ENCODE data around the gene AHCYL2. TPM values are rescaled to one million over a fixed set of nuclear protein-coding genes. Genes with fewer than 3 reads are reported as not detected.
A peak's percentile ranks its signal among the peaks of the same experiment; 100 is the strongest.

AHCYL2 gene
- total and polyA plus RNA-seq, 7 experiments from 2014 or later: 8.6 to 22.2 (median 20.1) TPM

DNA sequence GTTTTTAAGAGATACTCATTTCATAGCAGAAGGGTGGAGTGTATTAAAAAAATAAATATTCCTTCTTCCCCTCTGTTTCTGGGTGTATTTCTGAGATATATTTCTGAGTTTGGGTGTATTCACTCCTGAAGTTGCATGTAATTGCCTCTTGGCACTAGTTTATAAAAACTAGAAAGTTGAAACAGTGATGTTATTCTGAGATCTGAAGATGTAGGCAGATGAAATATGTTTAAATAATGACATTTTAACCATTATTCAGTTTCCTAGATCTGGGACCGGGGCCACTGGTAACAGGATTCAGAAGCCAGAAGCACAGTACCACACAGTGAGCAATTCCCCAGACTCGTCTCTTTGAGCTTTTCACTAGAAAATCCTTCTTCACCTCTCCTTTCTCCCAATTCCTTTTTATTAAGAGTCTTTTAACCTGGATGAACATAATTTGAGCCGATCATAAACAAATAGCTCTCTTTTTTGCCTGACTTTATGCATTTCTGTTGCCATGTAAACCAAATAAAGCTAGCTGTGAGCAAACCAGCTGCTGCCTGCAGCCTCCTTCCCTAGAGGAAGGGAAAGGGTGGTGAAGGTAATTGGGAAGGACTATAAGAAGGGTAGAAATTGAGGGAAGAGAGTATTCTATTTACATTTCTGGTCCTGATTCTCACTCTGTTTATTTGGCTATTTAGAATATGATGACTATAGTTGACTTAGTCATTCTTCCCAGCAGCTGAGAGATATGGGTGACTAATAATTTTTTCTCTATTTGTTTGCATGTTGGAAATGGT is 107.6 kb downstream of the AHCYL2 start:
- Histone ChIP-seq H3K27me3 (ENCODE audit: control insufficient read depth in 2 of 2, insufficient read depth in 2 of 2, low read length in 2 of 2) (no peaks in the 10 kb centered on the region), H3K27ac (ENCODE audit: low read depth, low read length) (no peak overlapping the region), H3K9me3 (ENCODE audit: control insufficient read depth in 2 of 3, low read length in 3 of 3) (no peaks in the 10 kb centered on the region), H3K4me1 (ENCODE audit: control insufficient read depth in 2 of 2, insufficient read depth in 2 of 2, low read length in 2 of 2) (no peaks in the 10 kb centered on the region), H3K4me3 (ENCODE audit: low read length) (no peak overlapping the region), H3K36me3 (ENCODE audit: control insufficient read depth in 2 of 3, insufficient read depth in 3 of 3, low read length in 3 of 3) (no peaks in the 10 kb centered on the region)
- CTCF ChIA-PET: no interaction called here
- Mint-ChIP-seq H3K27ac (no peak overlapping the region), H3K9me3 (no peaks in the 10 kb centered on the region), H3K27me3 (no peaks in the 10 kb centered on the region), H3K36me3 (peaks cover 0 to 25% (median 0%) of the 10 kb centered on the region in 5 donors), H3K4me1 (peaks cover 0 to 7% (median 0%) of the 10 kb centered on the region in 7 donors), H3K4me3 (no peak overlapping the region)
- ATAC-seq (no peak), DNase-seq (no peak)
- POLR2A ChIA-PET: no interaction called here
- intact Hi-C loops (cut with micrococcal nuclease): no loop called here

DNA sequence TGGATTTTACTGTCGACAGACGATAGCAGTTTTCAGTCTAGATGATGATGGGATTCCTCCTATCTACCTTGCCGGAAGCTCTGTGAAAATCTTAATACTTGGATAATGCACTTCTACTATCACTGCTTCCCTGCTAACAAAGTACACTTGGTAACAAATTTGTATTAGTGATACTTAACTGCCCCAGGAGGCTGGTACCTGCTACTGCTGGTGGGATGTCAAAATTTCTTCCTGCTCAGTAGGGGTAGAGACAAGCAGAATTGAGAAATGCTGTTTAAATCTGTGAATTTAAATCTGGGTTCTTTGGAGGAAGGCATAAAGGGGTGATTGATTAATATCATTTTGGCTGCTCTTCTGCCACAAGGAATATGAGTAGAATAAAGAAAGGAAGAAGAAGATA is 109.6 kb downstream of the AHCYL2 start:
- Mint-ChIP-seq H3K4me1 (peaks cover 0 to 7% (median 0%) of the 10 kb centered on the region in 7 donors), H3K27ac (no peak overlapping the region), H3K9me3 (no peaks in the 10 kb centered on the region), H3K4me3 (no peak overlapping the region), H3K27me3 (no peaks in the 10 kb centered on the region), H3K36me3 (peaks cover 0 to 27% (median 0%) of the 10 kb centered on the region in 5 donors)
- Histone ChIP-seq H3K9me3 (ENCODE audit: control insufficient read depth in 2 of 3, low read length in 3 of 3) (no peaks in the 10 kb centered on the region), H3K4me1 (ENCODE audit: control insufficient read depth in 2 of 2, insufficient read depth in 2 of 2, low read length in 2 of 2) (no peaks in the 10 kb centered on the region), H3K27me3 (ENCODE audit: control insufficient read depth in 2 of 2, insufficient read depth in 2 of 2, low read length in 2 of 2) (no peaks in the 10 kb centered on the region), H3K27ac (ENCODE audit: low read depth, low read length) (no peak overlapping the region), H3K4me3 (ENCODE audit: low read length) (no peak overlapping the region), H3K36me3 (ENCODE audit: control insufficient read depth in 2 of 3, insufficient read depth in 3 of 3, low read length in 3 of 3) (no peaks in the 10 kb centered on the region)
- ATAC-seq (no peak), DNase-seq (no peak)
- ChIA-PET CTCF (no interaction called here), POLR2A (no interaction called here)
- intact Hi-C loops (cut with micrococcal nuclease): no loop called here

DNA sequence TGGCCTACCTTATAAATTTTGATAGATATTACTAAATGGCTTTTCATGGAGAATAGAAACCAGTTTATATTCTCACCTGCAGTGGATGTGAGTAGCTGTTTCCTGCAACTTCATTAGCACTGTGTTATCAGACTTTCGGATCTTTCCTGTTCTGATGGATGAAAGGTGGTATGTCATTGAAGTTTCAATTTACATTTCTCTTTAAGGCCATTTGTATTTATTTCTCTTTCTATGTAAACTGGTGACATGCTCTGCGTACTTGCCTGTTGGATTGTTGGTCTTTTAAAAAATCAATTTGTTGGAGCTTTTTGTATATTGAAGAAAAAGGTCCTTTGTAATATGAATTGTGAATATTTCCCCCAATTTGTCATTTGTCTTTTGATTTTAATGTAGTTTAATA is 113.6 kb downstream of the AHCYL2 start:
- DNase-seq: no peak
- H3K27ac ChIP-seq (ENCODE audit: low read depth, low read length): no peak overlapping the region
- H3K4me1 ChIP-seq (ENCODE audit: control insufficient read depth in 2 of 2, insufficient read depth in 2 of 2, low read length in 2 of 2): no peaks in the 10 kb centered on the region
- no peak overlapping the region for H3K4me3 ChIP-seq (ENCODE audit: low read length)
- no peak overlapping the region for H3K27ac Mint-ChIP-seq
- H3K4me3 Mint-ChIP-seq: no peak overlapping the region
- H3K36me3 ChIP-seq (ENCODE audit: control insufficient read depth in 2 of 3, insufficient read depth in 3 of 3, low read length in 3 of 3): no peaks in the 10 kb centered on the region
- POLR2A ChIA-PET: no interaction called here
- intact Hi-C loops (cut with micrococcal nuclease): no loop called here
- no peaks in the 10 kb centered on the region for H3K27me3 ChIP-seq (ENCODE audit: control insufficient read depth in 2 of 2, insufficient read depth in 2 of 2, low read length in 2 of 2)
- no peaks in the 10 kb centered on the region for H3K9me3 ChIP-seq (ENCODE audit: control insufficient read depth in 2 of 3, low read length in 3 of 3)
- H3K4me1 Mint-ChIP-seq: peaks cover 8 to 21% (median 16%) of the 10 kb centered on the region in 7 donors
- CTCF ChIA-PET: interaction anchor here (0.6 to 1.1 kb wide), 2 partner anchors 51 to 120 kb away, joined by 3 read pairs; no protein-coding TSS in a partner anchor
- H3K9me3 Mint-ChIP-seq: no peaks in the 10 kb centered on the region
- H3K36me3 Mint-ChIP-seq: peaks cover 0 to 18% (median 0%) of the 10 kb centered on the region in 5 donors
- ATAC-seq: no peak
- H3K27me3 Mint-ChIP-seq: no peaks in the 10 kb centered on the region

DNA sequence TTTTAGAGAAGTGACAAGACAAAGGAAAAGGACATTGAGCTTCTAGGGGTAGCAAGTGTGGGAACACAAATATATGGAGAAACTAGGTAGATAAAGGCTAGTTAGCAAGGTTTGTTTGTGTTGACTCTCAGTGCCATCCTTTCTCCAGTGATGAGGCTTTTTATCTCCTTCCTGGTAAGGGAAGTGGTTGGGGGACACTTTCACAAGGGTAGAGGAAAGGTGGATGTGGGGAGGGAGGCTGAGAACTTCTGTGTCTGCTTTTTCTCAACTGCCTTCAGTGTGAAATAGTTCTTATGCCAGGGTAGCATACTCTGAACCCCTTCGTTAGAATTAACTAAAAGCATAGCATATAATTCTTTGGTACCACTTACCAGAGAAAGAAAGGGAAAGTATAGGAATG is 116.4 kb downstream of the AHCYL2 start:
- Histone ChIP-seq H3K4me1 (ENCODE audit: control insufficient read depth in 2 of 2, insufficient read depth in 2 of 2, low read length in 2 of 2) (no peaks in the 10 kb centered on the region), H3K9me3 (ENCODE audit: control insufficient read depth in 2 of 3, low read length in 3 of 3) (no peaks in the 10 kb centered on the region), H3K27ac (ENCODE audit: low read depth, low read length) (no peak overlapping the region), H3K4me3 (ENCODE audit: low read length) (no peak overlapping the region), H3K27me3 (ENCODE audit: control insufficient read depth in 2 of 2, insufficient read depth in 2 of 2, low read length in 2 of 2) (no peaks in the 10 kb centered on the region), H3K36me3 (ENCODE audit: control insufficient read depth in 2 of 3, insufficient read depth in 3 of 3, low read length in 3 of 3) (no peaks in the 10 kb centered on the region)
- H3K27me3 Mint-ChIP-seq: no peaks in the 10 kb centered on the region
- peaks cover 6 to 35% (median 19%) of the 10 kb centered on the region in 7 donors for H3K4me1 Mint-ChIP-seq
- ATAC-seq: no peak
- H3K36me3 Mint-ChIP-seq: peaks cover 0 to 20% (median 0%) of the 10 kb centered on the region in 5 donors
- H3K9me3 Mint-ChIP-seq: no peaks in the 10 kb centered on the region
- intact Hi-C loops (cut with micrococcal nuclease): no loop called here
- no peak overlapping the region for H3K4me3 Mint-ChIP-seq
- DNase-seq: no peak
- peak overlapping the region in 1 of 9 donors; percentile 30 for H3K27ac Mint-ChIP-seq
- CTCF ChIA-PET: interaction anchor here (0.6 to 1.0 kb wide), 2 partner anchors 47 to 570 kb away, joined by 3 read pairs; no protein-coding TSS in a partner anchor
- POLR2A ChIA-PET: no interaction called here

DNA sequence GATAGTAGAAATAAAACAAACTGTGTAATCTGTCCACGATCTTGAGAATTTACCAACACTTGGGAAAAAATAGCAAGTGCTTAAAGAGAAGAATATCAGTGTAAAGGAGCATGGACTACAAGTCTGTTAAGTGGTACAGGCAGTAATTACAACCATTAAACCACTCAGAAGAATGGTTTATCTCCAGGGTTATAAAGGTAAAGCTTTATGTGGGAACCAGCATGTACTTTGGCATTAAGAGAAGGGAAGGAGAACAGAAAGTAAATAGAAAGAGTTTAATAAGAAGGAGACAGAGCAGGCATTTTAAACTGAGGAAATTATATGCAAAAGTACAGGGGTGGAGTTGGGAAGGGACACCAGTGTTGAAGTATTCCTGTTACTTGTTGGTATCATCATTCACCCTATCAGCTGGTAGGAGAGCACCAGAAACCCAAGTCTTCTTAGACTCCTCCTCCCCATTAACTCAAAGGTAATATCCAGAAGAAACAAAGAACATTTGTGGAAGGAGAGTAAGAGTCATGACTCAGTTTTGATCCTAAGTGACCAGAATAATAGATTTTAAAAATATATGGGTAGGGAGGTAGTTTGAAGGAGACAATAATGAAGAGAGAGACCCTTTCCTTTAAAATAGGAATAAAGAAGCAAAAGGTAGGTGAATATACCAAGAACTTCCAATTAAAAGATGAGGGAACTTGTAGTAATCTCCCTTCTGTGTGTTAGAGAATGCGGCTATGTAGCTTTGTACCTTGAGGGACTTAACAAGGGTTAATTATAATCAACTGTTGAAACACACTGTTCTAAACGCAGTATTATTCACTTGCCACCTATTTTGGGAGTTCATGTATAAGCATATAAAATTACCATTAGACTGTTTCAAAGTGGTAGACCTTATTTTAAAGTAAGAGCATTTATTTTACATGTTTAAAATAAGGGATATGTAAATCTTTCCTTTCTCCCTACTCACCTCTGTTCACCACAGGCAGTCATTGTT is 117.3 kb downstream of the AHCYL2 start:
- Histone ChIP-seq H3K27me3 (ENCODE audit: control insufficient read depth in 2 of 2, insufficient read depth in 2 of 2, low read length in 2 of 2) (no peaks in the 10 kb centered on the region), H3K36me3 (ENCODE audit: control insufficient read depth in 2 of 3, insufficient read depth in 3 of 3, low read length in 3 of 3) (no peaks in the 10 kb centered on the region), H3K4me3 (ENCODE audit: low read length) (no peak overlapping the region), H3K4me1 (ENCODE audit: control insufficient read depth in 2 of 2, insufficient read depth in 2 of 2, low read length in 2 of 2) (no peaks in the 10 kb centered on the region), H3K9me3 (ENCODE audit: control insufficient read depth in 2 of 3, low read length in 3 of 3) (no peaks in the 10 kb centered on the region), H3K27ac (ENCODE audit: low read depth, low read length) (no peak overlapping the region)
- Mint-ChIP-seq H3K4me1 (peaks cover 6 to 35% (median 19%) of the 10 kb centered on the region in 7 donors), H3K27me3 (no peaks in the 10 kb centered on the region), H3K36me3 (peaks cover 0 to 16% (median 0%) of the 10 kb centered on the region in 5 donors), H3K27ac (peak overlapping the region in 2 of 9 donors; percentile 24 to 32), H3K9me3 (no peaks in the 10 kb centered on the region), H3K4me3 (no peak overlapping the region)
- ChIA-PET CTCF (interaction anchor here (1.2 to 1.6 kb wide), 2 partner anchors 25 to 123 kb away, joined by 4 to 5 read pairs; no protein-coding TSS in a partner anchor), POLR2A (interaction anchor here (1.0 kb wide), 1 partner anchor 129 kb away, joined by 3 read pairs; no protein-coding TSS in a partner anchor)
- intact Hi-C loops (cut with micrococcal nuclease): loop anchor here in 1 of 2 donors (2.0 kb wide), 3 partner anchors 293 to 669 kb away; no protein-coding TSS in a partner anchor
- ATAC-seq (no peak), DNase-seq (no peak)

DNA sequence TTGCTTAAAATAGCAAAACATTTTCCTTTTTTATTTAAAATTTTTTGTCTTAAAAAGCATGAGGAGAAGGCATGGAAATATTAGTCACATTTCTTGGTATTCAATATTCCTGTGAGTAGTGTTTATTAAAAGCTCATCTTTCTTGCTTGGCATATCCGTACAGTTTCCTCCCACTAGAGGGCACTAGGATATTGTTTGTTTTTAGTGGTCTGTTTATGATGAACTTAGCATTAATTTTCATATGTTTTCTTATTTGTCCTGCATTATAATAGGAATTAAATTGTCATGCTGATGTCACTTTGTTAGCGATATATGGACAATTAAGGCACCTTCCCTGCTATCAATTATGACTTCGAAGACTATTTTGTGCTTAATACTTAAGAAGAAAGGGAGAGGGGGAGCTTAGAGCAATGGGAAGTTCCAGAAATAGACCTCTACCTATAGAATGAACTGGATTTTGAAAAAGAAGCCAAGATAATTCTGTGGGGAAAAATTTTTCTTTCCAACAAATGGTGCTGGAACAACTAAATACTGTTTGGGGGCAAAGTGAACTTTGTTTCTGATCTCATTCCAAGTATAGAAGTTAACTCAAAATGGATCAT is 118.4 kb downstream of the AHCYL2 start:
- H3K36me3 Mint-ChIP-seq: peaks cover 0 to 13% (median 0%) of the 10 kb centered on the region in 5 donors

More for the DNA sequence above, 118.4 kb downstream of the AHCYL2 start:
- Mint-ChIP-seq H3K27ac (no peak overlapping the region), H3K4me1 (peaks cover 6 to 35% (median 19%) of the 10 kb centered on the region in 7 donors), H3K9me3 (no peaks in the 10 kb centered on the region), H3K27me3 (no peaks in the 10 kb centered on the region), H3K4me3 (no peak overlapping the region)
- intact Hi-C loops (cut with micrococcal nuclease): loop anchor here (1.0 to 2.0 kb wide), 7 partner anchors 24 to 668 kb away; no protein-coding TSS in a partner anchor
- Histone ChIP-seq H3K36me3 (ENCODE audit: control insufficient read depth in 2 of 3, insufficient read depth in 3 of 3, low read length in 3 of 3) (no peaks in the 10 kb centered on the region), H3K4me3 (ENCODE audit: low read length) (no peak overlapping the region), H3K27me3 (ENCODE audit: control insufficient read depth in 2 of 2, insufficient read depth in 2 of 2, low read length in 2 of 2) (no peaks in the 10 kb centered on the region), H3K27ac (ENCODE audit: low read depth, low read length) (no peak overlapping the region), H3K9me3 (ENCODE audit: control insufficient read depth in 2 of 3, low read length in 3 of 3) (no peaks in the 10 kb centered on the region), H3K4me1 (ENCODE audit: control insufficient read depth in 2 of 2, insufficient read depth in 2 of 2, low read length in 2 of 2) (no peaks in the 10 kb centered on the region)
- DNase-seq (peak in 7 of 9 donors; percentile 7 to 37 (median 22)), ATAC-seq (peak; percentile 61)
- CTCF ChIA-PET: interaction anchor here (0.7 to 1.6 kb wide), 4 partner anchors 24 to 125 kb away, joined by 3 to 5 read pairs (median 4); partner anchors contain the start of gene STRIP2
- POLR2A ChIA-PET: interaction anchor here (1.0 kb wide), 1 partner anchor 128 kb away, joined by 3 read pairs; no protein-coding TSS in a partner anchor

Measured in naive thymus-derived CD4-positive, alpha-beta T cell (primary cell).